GM12873 (cell line): Measurements from ENCODE around the gene LAMC3.

Experiments
- TF ChIP-seq, protein P1 (sequence below): IDR thresholded peaks from 2 replicates; pipeline ENCODE4 v1.5.1; 2012; ENCODE audit warnings: low read depth, mild to moderate bottlenecking, moderate library complexity, low read length, control low read depth; ENCODE audit not compliant: insufficient read depth; ENCODE audit errors: missing control alignments

The LAMC3 gene

DNA sequence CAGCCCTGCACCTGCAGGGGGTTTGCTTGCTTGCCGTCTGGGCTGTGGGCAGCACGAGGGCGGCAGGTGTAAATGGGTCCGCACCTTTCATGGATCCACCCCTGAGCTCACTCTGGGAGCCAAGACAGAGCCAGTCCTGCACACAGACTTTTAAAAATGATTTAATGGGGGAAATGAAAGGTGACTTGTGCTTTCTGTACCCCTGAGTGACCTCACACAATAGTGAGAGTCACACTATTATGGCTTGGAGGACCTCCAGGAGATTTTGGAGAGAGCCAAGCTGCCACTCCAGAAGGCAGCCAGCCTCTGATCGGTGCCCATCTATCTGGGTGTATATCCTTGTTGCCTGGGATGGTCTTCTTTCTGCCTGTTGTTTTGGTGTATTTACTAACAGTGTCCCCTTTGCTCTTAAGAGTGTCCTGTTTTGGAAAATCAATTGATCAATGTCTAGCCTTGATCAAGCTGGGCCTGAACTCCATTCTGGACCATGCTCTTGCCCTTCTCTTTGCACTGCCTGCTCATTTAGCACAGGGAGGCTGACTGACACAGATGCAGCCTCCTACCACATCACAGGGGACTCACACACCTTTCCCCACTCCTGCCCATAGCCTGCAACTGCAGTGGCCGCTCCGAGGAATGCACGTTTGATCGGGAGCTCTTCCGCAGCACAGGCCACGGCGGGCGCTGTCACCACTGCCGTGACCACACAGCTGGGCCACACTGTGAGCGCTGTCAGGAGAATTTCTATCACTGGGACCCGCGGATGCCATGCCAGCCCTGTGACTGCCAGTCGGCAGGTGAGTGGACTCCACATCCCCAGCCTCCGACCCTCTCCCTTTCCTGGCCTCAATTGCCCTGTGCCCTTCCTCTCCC, 29.5 kb downstream of the LAMC3 start:
- TF ChIP-seq, protein P1, sequence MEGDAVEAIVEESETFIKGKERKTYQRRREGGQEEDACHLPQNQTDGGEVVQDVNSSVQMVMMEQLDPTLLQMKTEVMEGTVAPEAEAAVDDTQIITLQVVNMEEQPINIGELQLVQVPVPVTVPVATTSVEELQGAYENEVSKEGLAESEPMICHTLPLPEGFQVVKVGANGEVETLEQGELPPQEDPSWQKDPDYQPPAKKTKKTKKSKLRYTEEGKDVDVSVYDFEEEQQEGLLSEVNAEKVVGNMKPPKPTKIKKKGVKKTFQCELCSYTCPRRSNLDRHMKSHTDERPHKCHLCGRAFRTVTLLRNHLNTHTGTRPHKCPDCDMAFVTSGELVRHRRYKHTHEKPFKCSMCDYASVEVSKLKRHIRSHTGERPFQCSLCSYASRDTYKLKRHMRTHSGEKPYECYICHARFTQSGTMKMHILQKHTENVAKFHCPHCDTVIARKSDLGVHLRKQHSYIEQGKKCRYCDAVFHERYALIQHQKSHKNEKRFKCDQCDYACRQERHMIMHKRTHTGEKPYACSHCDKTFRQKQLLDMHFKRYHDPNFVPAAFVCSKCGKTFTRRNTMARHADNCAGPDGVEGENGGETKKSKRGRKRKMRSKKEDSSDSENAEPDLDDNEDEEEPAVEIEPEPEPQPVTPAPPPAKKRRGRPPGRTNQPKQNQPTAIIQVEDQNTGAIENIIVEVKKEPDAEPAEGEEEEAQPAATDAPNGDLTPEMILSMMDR, result no peak

DNA sequence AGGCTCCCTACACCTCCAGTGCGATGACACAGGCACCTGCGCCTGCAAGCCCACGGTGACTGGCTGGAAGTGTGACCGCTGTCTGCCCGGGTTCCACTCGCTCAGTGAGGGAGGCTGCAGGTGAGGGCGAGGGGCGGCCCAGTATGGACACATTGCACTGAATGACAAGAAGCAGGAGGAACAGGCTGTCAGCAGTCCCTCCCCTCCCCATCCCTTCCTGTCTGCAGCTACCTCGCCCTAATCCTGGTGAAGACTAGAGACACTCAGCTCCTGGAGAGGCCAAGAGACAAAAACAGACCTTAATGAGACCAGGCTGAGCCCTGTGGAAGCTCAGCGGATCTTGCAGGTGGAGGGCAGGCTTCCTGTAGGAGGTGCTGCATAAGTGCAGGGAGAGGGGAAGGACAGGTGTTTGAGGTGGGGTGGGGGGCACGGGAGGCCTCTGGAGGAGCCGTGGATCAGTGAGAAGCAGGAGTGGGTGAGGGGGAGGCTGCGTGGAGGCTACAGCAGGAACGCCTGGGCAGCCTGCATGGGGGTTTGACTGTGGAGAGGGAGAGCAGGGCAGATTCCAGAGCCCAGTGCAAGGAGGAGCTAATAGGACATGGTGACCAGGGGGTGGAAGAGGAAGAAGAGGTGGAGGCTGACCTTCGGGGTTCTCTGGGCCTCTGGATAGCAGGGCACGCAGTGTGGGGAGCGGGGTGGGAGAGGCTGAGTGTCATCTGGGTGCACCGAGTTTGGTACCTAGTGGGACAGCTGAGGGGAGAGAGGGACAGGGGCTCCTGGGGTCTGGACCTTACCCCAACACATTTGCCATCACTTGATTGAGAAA, 30.4 kb downstream of the LAMC3 start:
- TF ChIP-seq, protein P1, result no peak

DNA sequence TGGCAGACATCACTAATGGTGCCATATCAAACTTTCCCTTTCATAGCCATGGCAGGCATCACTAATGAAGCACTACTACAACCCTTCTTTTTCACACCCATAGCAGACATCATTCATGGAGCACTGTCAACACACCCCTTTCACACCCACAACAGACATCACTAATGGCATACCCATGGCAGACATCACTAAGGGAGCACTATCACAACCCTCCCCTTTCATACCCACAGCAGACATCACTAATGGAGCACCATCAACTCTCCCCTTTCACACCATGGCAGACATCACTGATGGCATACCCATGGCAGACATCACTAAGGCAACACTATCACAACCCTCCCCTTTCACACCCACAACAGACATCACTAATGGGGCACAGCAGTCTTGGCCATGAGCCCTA, 33.7 kb downstream of the LAMC3 start:
- TF ChIP-seq, protein P1, result no peak

DNA sequence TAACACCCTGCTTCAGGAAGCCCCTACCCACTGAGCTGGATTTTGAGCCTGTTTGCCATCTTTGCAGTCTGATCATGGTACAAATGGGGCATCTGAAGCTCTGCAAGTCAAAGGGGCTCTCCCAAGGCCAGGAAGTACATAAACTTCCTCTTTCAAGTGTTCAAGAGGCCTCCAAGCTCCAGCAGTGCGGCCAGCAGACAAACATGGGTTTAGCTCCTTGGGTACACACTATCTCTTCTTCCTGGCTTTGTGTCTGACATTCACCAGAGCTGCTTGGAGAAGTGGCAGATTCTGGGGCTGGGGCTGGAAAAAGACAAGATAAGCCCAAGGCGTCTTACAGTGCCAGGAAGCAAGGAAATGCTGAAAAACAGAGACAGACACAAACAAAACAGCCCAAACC, 34.1 kb downstream of the LAMC3 start:
- TF ChIP-seq, protein P1, result no peak

DNA sequence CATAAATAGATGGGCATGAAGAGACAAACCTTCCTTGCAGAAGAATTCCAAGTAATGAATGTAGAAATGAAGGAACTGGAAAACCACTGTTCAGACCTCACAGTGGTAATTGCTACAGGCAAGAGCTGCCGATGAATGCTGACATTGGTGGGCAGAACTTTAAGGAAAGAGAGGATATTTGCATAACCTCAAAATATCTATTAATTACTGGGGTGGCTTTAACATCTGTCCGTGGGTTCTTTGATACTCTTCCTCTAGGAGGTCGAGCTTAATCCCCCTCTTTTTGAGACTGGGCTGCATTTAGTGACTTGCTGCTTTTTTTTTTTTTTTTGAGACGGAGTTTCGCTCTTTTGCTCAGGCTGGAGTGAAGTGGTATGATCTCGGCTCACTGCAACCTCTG, 34.7 kb downstream of the LAMC3 start:
- TF ChIP-seq, protein P1, result no peak

DNA sequence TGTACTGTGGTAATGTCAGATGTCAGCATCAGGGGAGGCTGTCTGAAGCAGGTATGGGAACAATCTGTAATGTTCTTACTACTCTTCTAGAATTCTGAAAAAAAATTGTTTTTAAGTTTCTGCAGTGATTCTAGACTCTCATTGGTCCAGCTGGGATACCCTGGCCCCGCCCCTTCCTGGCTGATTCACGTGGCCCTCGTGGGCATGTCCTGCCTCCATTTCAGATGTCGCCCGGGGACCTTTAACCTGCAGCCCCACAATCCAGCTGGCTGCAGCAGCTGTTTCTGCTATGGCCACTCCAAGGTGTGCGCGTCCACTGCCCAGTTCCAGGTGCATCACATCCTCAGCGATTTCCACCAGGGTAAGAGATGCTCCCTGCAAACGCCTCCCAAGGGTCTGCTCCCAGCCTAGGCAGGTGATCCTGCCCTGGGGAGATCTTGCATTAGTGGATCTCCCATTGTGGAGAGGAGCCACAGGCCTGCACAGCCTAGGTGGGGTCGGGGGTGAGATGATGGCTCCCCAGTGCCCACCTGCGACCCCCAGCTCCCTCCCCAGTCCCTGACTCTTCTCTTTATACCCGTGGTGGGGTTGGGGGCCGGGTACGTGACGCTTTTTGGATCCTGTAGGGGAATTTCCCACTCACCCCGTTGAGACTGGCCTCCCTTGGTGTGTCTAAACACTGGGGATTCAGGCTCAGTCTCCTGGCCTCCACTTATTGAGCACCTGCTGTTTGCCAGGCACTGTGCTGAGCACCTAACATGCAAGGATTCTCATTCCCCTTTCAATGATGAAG, 36.5 kb downstream of the LAMC3 start:
- TF ChIP-seq, protein P1, result no peak

DNA sequence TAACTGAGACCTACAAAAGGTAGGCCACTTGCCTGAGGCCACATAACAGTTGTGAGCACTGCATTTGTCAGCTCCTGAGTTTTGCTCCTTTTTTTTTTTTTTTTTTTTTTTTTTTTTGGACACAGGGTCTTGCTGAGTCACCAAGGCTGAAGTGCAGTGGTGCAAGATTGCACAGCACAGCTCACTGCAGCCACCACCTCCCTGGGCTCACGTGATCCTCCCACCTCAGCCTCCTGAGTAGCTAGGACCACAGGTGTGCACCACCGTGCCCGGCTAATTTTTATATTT, 37.1 kb downstream of the LAMC3 start:
- TF ChIP-seq, protein P1, result no peak
